Right lobe of liver (tissue), 6 donors: ENCODE results near the gene ZBTB7C. TPM values are rescaled to one million over a fixed set of nuclear protein-coding genes. Genes with fewer than 3 reads are reported as not detected.

Source experiments
- ATAC-seq, 4 donors: fragments of 200-7000 bp; cut with Tn5 transposase; one replicate each; pipeline ENCODE4 v1.9.1; 2020; ENCODE audit warnings: mild to moderate bottlenecking in 4 of 4, moderate library complexity in 4 of 4
- DNase-seq, 3 donors: peaks; one replicate each; pipeline ENCODE4 v3.0.0-alpha.2; 2020
- H3K27ac ChIP-seq, 3 donors: fragments of 200-600 bp; one replicate each; pipeline ENCODE4 v1.8.0; 2022
- H3K27me3 ChIP-seq, 2 donors: fragments of 200-600 bp; one replicate each; pipeline ENCODE4 v1.8.0; 2022
- H3K36me3 ChIP-seq, 4 donors: fragments of 200-600 bp; sonication (generic) in 1 of 4; one replicate each; pipeline versions ENCODE4 v1.5.1 to v1.8.0; 2017 to 2022; ENCODE audit warnings: control low read depth in 1 of 4
- H3K4me1 ChIP-seq, 4 donors: fragments of 200-600 bp; sonication (generic) in 1 of 4; one replicate each; pipeline versions ENCODE4 v1.5.1 to v1.8.0; 2017 to 2022; ENCODE audit warnings: control low read depth in 1 of 4
- H3K4me3 ChIP-seq, 3 donors: fragments of 200-600 bp; one replicate each; pipeline ENCODE4 v1.8.0; 2022
- H3K9me3 ChIP-seq, 4 donors: fragments of 200-600 bp; sonication (generic) in 1 of 4; one replicate each; pipeline versions ENCODE4 v1.5.1 to v1.8.0; 2017 to 2022; ENCODE audit warnings: control low read depth in 1 of 4
- CTCF ChIP-seq, 4 donors: fragments of 200-600 bp in 3 of 4; fragments of 450-650 bp in 1 of 4; IDR thresholded peaks; one replicate each; pipeline versions ENCODE4 v1.5.1 to v1.8.0; 2016 to 2022; ENCODE audit warnings: antibody characterized with exemption in 4 of 4, mild to moderate bottlenecking in 2 of 4
- POLR2A ChIP-seq: fragments of 450-650 bp; IDR thresholded peaks from one replicate; pipeline ENCODE4 v1.6.1; 2017; ENCODE audit warnings: antibody characterized with exemption, mild to moderate bottlenecking
- WGBS: methylation state at CpG from one replicate; pipeline ENCODE4 v1.1.6; 2018; ENCODE audit warnings: low coverage, low lambda C conversion rate; ENCODE audit not compliant: insufficient coverage; ENCODE audit errors: missing lambda C conversion rate; 5-methylcytosine and 5-hydroxymethylcytosine counted together
- intact Hi-C, 2 donors: fragments of 100-400 bp; cut with DNase I; formaldehyde crosslinking; loops; one replicate each; pipeline versions ENCODE4 v1.11.2 to v1.14.1; 2022
- total RNA-seq, 6 experiments: library from RNA; depleted of rRNA in 2 of 6; stranded (reverse); fragments of >200 nt in 2 of 6; fragmentation: NEBNext Ultra II Directional in 3 of 6; extraction: Animal tissue kit (Norgen Biotek cat#: 25700) in 3 of 6; gene quantifications; one replicate each; pipeline versions ENCODE4 v1.1.0 to v1.2.4, GENCODE V29; 2016 to 2023
- donor health status: DM: no; HTN: yes; CAD: no.
- donor health status: DM: no; HTN: no; CAD: no.
- donor health status: DM: no; HTN: no; CAD: no.
- donor health status: DM: no; HTN: yes; CAD: no.
- donor health status: DM: no; HTN: yes; CAD: no.

ZBTB7C gene
- total RNA-seq, 6 experiments from 2014 or later, result 1.1 to 1.7 (median 1.3) TPM

GRCh38 chr18:48263914-48264902, 145.0 kb downstream of the ZBTB7C start:
- 68% methylated on average over 8 of the region's 11 CpGs for WGBS

GRCh38 chr18:48263192-48263853, 145.9 kb downstream of the ZBTB7C start:
- 58% methylated on average over 7 of the region's 7 CpGs for WGBS
- H3K27ac ChIP-seq, result no peak overlapping the region
- DNase-seq (no peak), ATAC-seq (no peak)
- no peaks in the 10 kb centered on the region for H3K27me3 ChIP-seq
- no peaks in the 10 kb centered on the region for H3K36me3 ChIP-seq
- no peak overlapping the region for H3K4me3 ChIP-seq
- TF ChIP-seq POLR2A, result no peak
- no peak for TF ChIP-seq CTCF (IDR thresholded peaks at IDR 0.05)
- no peaks in the 10 kb centered on the region for H3K9me3 ChIP-seq
- intact Hi-C loops, result no loop called here
- H3K4me1 ChIP-seq, result no peaks in the 10 kb centered on the region

More at GRCh38 chr18:48263914-48264902, 145.0 kb downstream of the ZBTB7C start:
- DNase-seq, result no peak
- TF ChIP-seq CTCF (IDR thresholded peaks at IDR 0.05) (no peak), POLR2A (no peak)
- Histone ChIP-seq H3K27me3 (no peaks in the 10 kb centered on the region), H3K4me3 (no peak overlapping the region), H3K27ac (no peak overlapping the region), H3K4me1 (no peaks in the 10 kb centered on the region), H3K9me3 (no peaks in the 10 kb centered on the region), H3K36me3 (no peaks in the 10 kb centered on the region)
- intact Hi-C loops, result no loop called here
- no peak for ATAC-seq

GRCh38 chr18:48260237-48260636, 148.9 kb downstream of the ZBTB7C start:
- 100% methylated on average over 2 of the region's 2 CpGs for WGBS
- Histone ChIP-seq H3K27ac (no peak overlapping the region), H3K4me1 (no peaks in the 10 kb centered on the region), H3K9me3 (no peaks in the 10 kb centered on the region), H3K36me3 (no peaks in the 10 kb centered on the region), H3K27me3 (no peaks in the 10 kb centered on the region), H3K4me3 (no peak overlapping the region)
- TF ChIP-seq CTCF (IDR thresholded peaks at IDR 0.05), result no peak
- TF ChIP-seq POLR2A, result no peak
- intact Hi-C loops, result no loop called here
- ATAC-seq (no peak), DNase-seq (no peak)

- no peaks in the 10 kb centered on the region for H3K27me3 ChIP-seq
- intact Hi-C loops, result no loop called here
These were observed 152.3 kb downstream of the ZBTB7C start for GRCh38 chr18:48256848-48257247.

GRCh38 chr18:48254077-48254602, 155.0 kb downstream of the ZBTB7C start:
- intact Hi-C loops, result no loop called here

More at GRCh38 chr18:48256848-48257247, 152.3 kb downstream of the ZBTB7C start:
- Histone ChIP-seq H3K27ac (no peak overlapping the region), H3K4me1 (no peaks in the 10 kb centered on the region), H3K9me3 (no peaks in the 10 kb centered on the region), H3K36me3 (no peaks in the 10 kb centered on the region), H3K4me3 (no peak overlapping the region)
- no peak for TF ChIP-seq POLR2A
- DNase-seq (no peak), ATAC-seq (no peak)

More at GRCh38 chr18:48254077-48254602, 155.0 kb downstream of the ZBTB7C start:
- Histone ChIP-seq H3K4me3 (no peak overlapping the region), H3K4me1 (no peaks in the 10 kb centered on the region), H3K9me3 (no peaks in the 10 kb centered on the region), H3K36me3 (no peaks in the 10 kb centered on the region), H3K27me3 (no peaks in the 10 kb centered on the region), H3K27ac (no peak overlapping the region)
- 71% methylated on average over 7 of the region's 10 CpGs for WGBS
- no peak for ATAC-seq
- TF ChIP-seq CTCF (IDR thresholded peaks at IDR 0.05), result no peak
- TF ChIP-seq POLR2A, result no peak
- DNase-seq, result no peak
